ENCODE data around the gene RAB14. TPM values are rescaled to one million over a fixed set of nuclear protein-coding genes. Genes with fewer than 3 reads are reported as not detected.

The RAB14 gene
- total RNA-seq, 1 donor from 2014 or later, result 54.9 TPM

GRCh38 chr9:121189660-121190059, 12.0 kb downstream of the RAB14 start:
- peaks cover 11% of the 10 kb centered on the region for H3K36me3 Mint-ChIP-seq
- H3K27me3 Mint-ChIP-seq (ENCODE audit: low read depth), result no peaks in the 10 kb centered on the region
- no peak overlapping the region for H3K4me3 Mint-ChIP-seq
- TF ChIP-seq CTCF (IDR thresholded peaks at IDR 0.05; ENCODE audit: unreplicated experiment), result no peak
- peaks cover 29% of the 10 kb centered on the region for H3K4me1 Mint-ChIP-seq
- H3K9me3 Mint-ChIP-seq, result no peaks in the 10 kb centered on the region
- no peak overlapping the region for H3K27ac Mint-ChIP-seq
- DNase-seq (ENCODE audit: low spot score in 2 of 2, unreplicated experiment in 2 of 2), result no peak

GRCh38 chr9:121189006-121189405, 12.7 kb downstream of the RAB14 start:
- peaks cover 29% of the 10 kb centered on the region for H3K4me1 Mint-ChIP-seq
- peaks cover 14% of the 10 kb centered on the region for H3K36me3 Mint-ChIP-seq
- no peak overlapping the region for H3K4me3 Mint-ChIP-seq
- H3K27me3 Mint-ChIP-seq (ENCODE audit: low read depth), result no peaks in the 10 kb centered on the region
- TF ChIP-seq CTCF (IDR thresholded peaks at IDR 0.05; ENCODE audit: unreplicated experiment), result no peak
- H3K27ac Mint-ChIP-seq, result peak overlapping the region; percentile 21
- no peaks in the 10 kb centered on the region for H3K9me3 Mint-ChIP-seq
- no peak for DNase-seq (ENCODE audit: low spot score in 2 of 2, unreplicated experiment in 2 of 2)

- H3K27ac Mint-ChIP-seq, result peak overlapping the region; percentile 43
- DNase-seq (ENCODE audit: low spot score in 2 of 2, unreplicated experiment in 2 of 2), result no peak
- TF ChIP-seq CTCF (IDR thresholded peaks at IDR 0.05; ENCODE audit: unreplicated experiment), result no peak
- peaks cover 19% of the 10 kb centered on the region for H3K36me3 Mint-ChIP-seq
- no peaks in the 10 kb centered on the region for H3K27me3 Mint-ChIP-seq (ENCODE audit: low read depth)
- H3K4me3 Mint-ChIP-seq, result no peak overlapping the region
- peaks cover 35% of the 10 kb centered on the region for H3K4me1 Mint-ChIP-seq
- no peaks in the 10 kb centered on the region for H3K9me3 Mint-ChIP-seq
These were observed 13.9 kb downstream of the RAB14 start for GRCh38 chr9:121187636-121188305.

- Mint-ChIP-seq H3K27me3 (ENCODE audit: low read depth) (no peaks in the 10 kb centered on the region), H3K4me3 (no peak overlapping the region), H3K36me3 (peaks cover 30% of the 10 kb centered on the region), H3K27ac (no peak overlapping the region), H3K9me3 (no peaks in the 10 kb centered on the region), H3K4me1 (peaks cover 33% of the 10 kb centered on the region)
- no peak for TF ChIP-seq CTCF (IDR thresholded peaks at IDR 0.05; ENCODE audit: unreplicated experiment)
- DNase-seq (ENCODE audit: low spot score in 2 of 2, unreplicated experiment in 2 of 2), result no peak
These were observed 15.8 kb downstream of the RAB14 start for GRCh38 chr9:121185774-121186403.

- DNase-seq (ENCODE audit: low spot score in 2 of 2, unreplicated experiment in 2 of 2), result no peak
- Mint-ChIP-seq H3K4me1 (peaks cover 30% of the 10 kb centered on the region), H3K9me3 (no peaks in the 10 kb centered on the region), H3K27me3 (ENCODE audit: low read depth) (no peaks in the 10 kb centered on the region), H3K36me3 (peaks cover 32% of the 10 kb centered on the region), H3K27ac (peak overlapping the region; percentile 65), H3K4me3 (no peak overlapping the region)
- TF ChIP-seq CTCF (IDR thresholded peaks at IDR 0.05; ENCODE audit: unreplicated experiment), result no peak
These were observed 16.4 kb downstream of the RAB14 start for GRCh38 chr9:121185178-121185745.
